A673 (cell line): ENCODE results near the gene NKX6-1. TPM values are rescaled to one million over a fixed set of nuclear protein-coding genes. Genes with fewer than 3 reads are reported as not detected.

Experiments
- BruUV-seq: library from RNA; stranded (reverse); fragments of 400-500 nt; replicated peaks from 2 replicates; lab custom pipeline; 2021; lab: Mats Ljungman, UMichigan
- CTCF ChIA-PET: fragments of 300-600 bp; sonication (Branson Sonifier 250); formaldehyde crosslinking; loops from one replicate; lab custom pipeline; 2022; ENCODE audit warnings: antibody characterized with exemption; lab: Charles Lee
- POLR2A ChIA-PET: fragments of 300-600 bp; sonication (Branson Sonifier 250); formaldehyde crosslinking; loops from one replicate; lab custom pipeline; 2022; ENCODE audit warnings: antibody characterized with exemption; ENCODE audit not compliant: low non-redundant PET; lab: Charles Lee
- DNase-seq: peaks from one replicate; pipeline ENCODE4 v3.0.0-alpha.2; 2015; ENCODE audit warnings: low spot score
- H3K27ac ChIP-seq: fragments of 200-600 bp; sonication (generic); 2 replicates; pipeline ENCODE4 v1.5.1; 2016; ENCODE audit warnings: mixed run types, low read depth, mild to moderate bottlenecking, mixed read lengths, antibody characterized with exemption, low read length; ENCODE audit not compliant: poor library complexity, severe bottlenecking
- H3K27me3 ChIP-seq: fragments of 200-600 bp; sonication (generic); replicated peaks from 2 replicates; pipeline ENCODE4 v1.6.1; 2017; ENCODE audit warnings: mixed run types, low read depth, mild to moderate bottlenecking, mixed read lengths, antibody characterized with exemption, low read length; ENCODE audit not compliant: insufficient read depth, poor library complexity
- H3K36me3 ChIP-seq: fragments of 200-600 bp; sonication (generic); 2 replicates; pipeline ENCODE4 v1.6.1; 2016; ENCODE audit warnings: mixed run types, mild to moderate bottlenecking, mixed read lengths, antibody characterized with exemption, low read length; ENCODE audit not compliant: insufficient read depth, poor library complexity, severe bottlenecking
- H3K4me1 ChIP-seq: fragments of 200-600 bp; sonication (generic); 2 replicates; pipeline ENCODE4 v1.6.1; 2017; ENCODE audit warnings: mixed run types, mild to moderate bottlenecking, mixed read lengths, antibody characterized with exemption, low read length; ENCODE audit not compliant: insufficient read depth, poor library complexity, severe bottlenecking
- H3K4me3 ChIP-seq: fragments of 200-600 bp; sonication (generic); 2 replicates; pipeline ENCODE4 v1.5.1; 2016; ENCODE audit warnings: low read depth, mixed run types, mild to moderate bottlenecking, mixed read lengths, low read length; ENCODE audit not compliant: poor library complexity, severe bottlenecking
- H3K9me3 ChIP-seq: fragments of 200-600 bp; sonication (generic); 2 replicates; pipeline ENCODE4 v1.6.1; 2016; ENCODE audit warnings: mixed run types, low read depth, mild to moderate bottlenecking, mixed read lengths, antibody characterized with exemption, low read length; ENCODE audit not compliant: poor library complexity, severe bottlenecking
- EZH2 ChIP-seq: fragments of 200-600 bp; sonication (generic); IDR thresholded peaks from 2 replicates; pipeline ENCODE4 v1.6.1; 2017; ENCODE audit warnings: borderline replicate concordance, low read depth, mild to moderate bottlenecking, mixed read lengths, antibody characterized with exemption, low read length; ENCODE audit not compliant: poor library complexity, severe bottlenecking
- intact Hi-C: fragments of 100-400 bp; cut with micrococcal nuclease; formaldehyde crosslinking; loops from one replicate; pipeline ENCODE4 v1.10.0; 2022; ENCODE audit not compliant: unreplicated experiment
- total RNA-seq: library from RNA; stranded (reverse); gene quantifications from 2 replicates; pipeline ENCODE4 v1.2.3, GENCODE V29; 2021
- TF ChIP-seq, protein P1 (sequence below): fragments of 300-800, 200-600 bp; sonication (generic); conservative IDR thresholded peaks from 2 replicates; pipeline ENCODE4 v1.5.1; 2017; ENCODE audit warnings: low read depth, mild to moderate bottlenecking, antibody characterized with exemption, low read length, moderate library complexity, mixed read lengths

Gene NKX6-1
- total RNA-seq, 1 experiment from 2014 or later, result 8.8 TPM

- no peak for TF ChIP-seq EZH2
- TF ChIP-seq, protein P1, sequence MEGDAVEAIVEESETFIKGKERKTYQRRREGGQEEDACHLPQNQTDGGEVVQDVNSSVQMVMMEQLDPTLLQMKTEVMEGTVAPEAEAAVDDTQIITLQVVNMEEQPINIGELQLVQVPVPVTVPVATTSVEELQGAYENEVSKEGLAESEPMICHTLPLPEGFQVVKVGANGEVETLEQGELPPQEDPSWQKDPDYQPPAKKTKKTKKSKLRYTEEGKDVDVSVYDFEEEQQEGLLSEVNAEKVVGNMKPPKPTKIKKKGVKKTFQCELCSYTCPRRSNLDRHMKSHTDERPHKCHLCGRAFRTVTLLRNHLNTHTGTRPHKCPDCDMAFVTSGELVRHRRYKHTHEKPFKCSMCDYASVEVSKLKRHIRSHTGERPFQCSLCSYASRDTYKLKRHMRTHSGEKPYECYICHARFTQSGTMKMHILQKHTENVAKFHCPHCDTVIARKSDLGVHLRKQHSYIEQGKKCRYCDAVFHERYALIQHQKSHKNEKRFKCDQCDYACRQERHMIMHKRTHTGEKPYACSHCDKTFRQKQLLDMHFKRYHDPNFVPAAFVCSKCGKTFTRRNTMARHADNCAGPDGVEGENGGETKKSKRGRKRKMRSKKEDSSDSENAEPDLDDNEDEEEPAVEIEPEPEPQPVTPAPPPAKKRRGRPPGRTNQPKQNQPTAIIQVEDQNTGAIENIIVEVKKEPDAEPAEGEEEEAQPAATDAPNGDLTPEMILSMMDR, result no peak
- Histone ChIP-seq H3K4me1 (no peaks in the 10 kb centered on the region), H3K27ac (no peak overlapping the region), H3K36me3 (no peaks in the 10 kb centered on the region), H3K4me3 (no peak overlapping the region), H3K9me3 (no peaks in the 10 kb centered on the region), H3K27me3 (no peaks in the 10 kb centered on the region)
- intact Hi-C loops, result no loop called here
- DNase-seq, result no peak
- no TSS peak for BruUV-seq
- ChIA-PET CTCF (no interaction called here), POLR2A (no interaction called here)
Observed at GRCh38 chr4:84535901-84536300, 36.8 kb upstream of the NKX6-1 start.

- DNase-seq, result no peak
- peaks cover 12% of the 10 kb centered on the region for H3K4me1 ChIP-seq
- POLR2A ChIA-PET, result no interaction called here
- intact Hi-C loops, result no loop called here
- H3K27ac ChIP-seq, result no peak overlapping the region
- no peaks in the 10 kb centered on the region for H3K27me3 ChIP-seq
- no peaks in the 10 kb centered on the region for H3K36me3 ChIP-seq
- no peaks in the 10 kb centered on the region for H3K9me3 ChIP-seq
- TF ChIP-seq, protein P1, result no peak
- no peak for TF ChIP-seq EZH2
- no TSS peak for BruUV-seq
- no peak overlapping the region for H3K4me3 ChIP-seq
- CTCF ChIA-PET, result no interaction called here
Observed at GRCh38 chr4:84531689-84532088, 32.6 kb upstream of the NKX6-1 start.

- Histone ChIP-seq H3K4me1 (peaks cover 12% of the 10 kb centered on the region), H3K4me3 (no peak overlapping the region), H3K27me3 (no peaks in the 10 kb centered on the region), H3K36me3 (no peaks in the 10 kb centered on the region), H3K9me3 (no peaks in the 10 kb centered on the region), H3K27ac (no peak overlapping the region)
- ChIA-PET CTCF (no interaction called here), POLR2A (interaction anchor here (0.8 kb wide), 1 partner anchor 13 kb away, joined by 4 read pairs; no protein-coding TSS in a partner anchor)
- peak; percentile 0 for DNase-seq
- no TSS peak for BruUV-seq
- intact Hi-C loops, result no loop called here
- TF ChIP-seq, protein P1, result no peak
- no peak for TF ChIP-seq EZH2
Observed at GRCh38 chr4:84530871-84531270, 31.8 kb upstream of the NKX6-1 start.
